ENCODE data around the gene PPP1R14B.
"Not testable (repeated sequence)": the region's sequence is repeated elsewhere in the genome, so short reads cannot be mapped to it uniquely, and the experiment has no call there.

Gene PPP1R14B

GRCh38 chr11:64260147-64260708 is 13.5 kb upstream of the PPP1R14B start:
- DNase-seq = no peak

GRCh38 chr11:64259533-64260067 is 12.9 kb upstream of the PPP1R14B start:
- no peak for DNase-seq

GRCh38 chr11:64258946-64259532 is 12.3 kb upstream of the PPP1R14B start:
- DNase-seq = no peak

- no peak for DNase-seq
Measured at GRCh38 chr11:64258356-64258755, 11.6 kb upstream of the PPP1R14B start.

- DNase-seq = no peak
Measured at GRCh38 chr11:64256300-64256699, 9.6 kb upstream of the PPP1R14B start.

- no peak for DNase-seq
Measured at GRCh38 chr11:64255135-64256128, 8.7 kb upstream of the PPP1R14B start.

GRCh38 chr11:64254326-64254725 is 7.6 kb upstream of the PPP1R14B start:
- no peak for DNase-seq

- no peak for DNase-seq
Measured at GRCh38 chr11:64253481-64253880, 6.7 kb upstream of the PPP1R14B start.

- no peak for DNase-seq
Measured at GRCh38 chr11:64253043-64253442, 6.3 kb upstream of the PPP1R14B start.

GRCh38 chr11:64252003-64252872 is 5.5 kb upstream of the PPP1R14B start:
- peak; percentile 20 for DNase-seq

GRCh38 chr11:64251753-64252002 is 4.9 kb upstream of the PPP1R14B start:
- no peak for DNase-seq

GRCh38 chr11:64251016-64251752 is 4.4 kb upstream of the PPP1R14B start, which contains the start of gene PLCB3:
Gene PLCB3 (plus strand): TSS chr11:64251530. CDS start chr11:64251650, 120 bp downstream.
- DNase-seq = peak; percentile 65

- no peak for DNase-seq
Measured at GRCh38 chr11:64250415-64251015, 3.8 kb upstream of the PPP1R14B start.

GRCh38 chr11:64249563-64250414 is 3.0 kb upstream of the PPP1R14B start:
- DNase-seq = no peak

GRCh38 chr11:64249038-64249437 is 2.3 kb upstream of the PPP1R14B start:
- DNase-seq = no peak

- no peak for DNase-seq
Measured at GRCh38 chr11:64248578-64248977, 1.8 kb upstream of the PPP1R14B start.

- DNase-seq = no peak
Measured at GRCh38 chr11:64247729-64248531, 1.2 kb upstream of the PPP1R14B start.

GRCh38 chr11:64246621-64246870 is 197 bp downstream of the PPP1R14B start:
- not testable (repeated sequence) for DNase-seq

GRCh38 chr11:64245797-64246620 is 734 bp downstream of the PPP1R14B start:
- DNase-seq = peak; percentile 84

All from activated naive CD4-positive, alpha-beta T cell treated with Interleukin-2 at 50 U/mL for 16 hours (primary cell).